Endothelial cell of umbilical vein (primary cell): Measurements from ENCODE around the gene LDLRAD3.

ENCODE experiments used
- CTCF ChIP-seq, 2 donors: IDR thresholded peaks; 1 replicate in 1 of 2; 2 replicates in 1 of 2; pipeline ENCODE4 v1.5.1; 2011; ENCODE audit warnings: low read length in 2 of 2, mild to moderate bottlenecking in 2 of 2, moderate library complexity in 2 of 2, control low read depth in 1 of 2, inconsistent platforms in 1 of 2, low read depth in 1 of 2; ENCODE audit not compliant: insufficient read depth in 1 of 2; ENCODE audit errors: extremely low read depth in 1 of 2
- EZH2 ChIP-seq: IDR thresholded peaks from 2 replicates; pipeline ENCODE4 v1.6.1; 2012; ENCODE audit warnings: borderline replicate concordance, low read depth, mild to moderate bottlenecking, moderate library complexity, low read length, inconsistent platforms; ENCODE audit not compliant: severe bottlenecking
- FOS ChIP-seq: IDR thresholded peaks from 2 replicates; pipeline ENCODE4 v1.6.1; 2011; ENCODE audit warnings: mild to moderate bottlenecking, low read length, moderate library complexity, borderline replicate concordance; ENCODE audit not compliant: insufficient read depth
- MYC ChIP-seq: IDR thresholded peaks from one replicate; pipeline ENCODE4 v1.6.1; 2011; ENCODE audit warnings: mild to moderate bottlenecking, low read depth, low read length
- POLR2A ChIP-seq: IDR thresholded peaks from 2 replicates; pipeline ENCODE4 v1.6.1; 2012; ENCODE audit warnings: low read depth, mild to moderate bottlenecking, control low read depth, low read length
- POLR2AphosphoS5 ChIP-seq: IDR thresholded peaks from 2 replicates; pipeline ENCODE4 v1.6.1; 2012; ENCODE audit warnings: low read depth, mild to moderate bottlenecking, control low read depth, low read length, moderate library complexity; ENCODE audit not compliant: insufficient read depth

- no peak for TF ChIP-seq CTCF (IDR thresholded peaks at IDR 0.05; ENCODE audit: extremely low read depth in 1 of 2, insufficient read depth in 1 of 2, low read depth in 1 of 2, low read length in 2 of 2)
- TF ChIP-seq POLR2AphosphoS5, result no peak
- TF ChIP-seq MYC, result no peak
- TF ChIP-seq EZH2, result no peak
- TF ChIP-seq POLR2A, result no peak
- no peak for TF ChIP-seq FOS
Observed at GRCh38 chr11:36098853-36099375, 155.1 kb downstream of the LDLRAD3 start.
